Activated B cell treated with CpG ODN at 0.5 μM for 24 hours (primary cell): ENCODE results near the gene CES1. TPM values are rescaled to one million over a fixed set of nuclear protein-coding genes. Genes with fewer than 3 reads are reported as not detected.
"Not testable (repeated sequence)": the region's sequence is repeated elsewhere in the genome, so short reads cannot be mapped to it uniquely, and the experiment has no call there.

Experiments
- ATAC-seq: fragments of 200-7000 bp; cut with Tn5 transposase; one replicate; pipeline ENCODE4 v1.10.0; 2021; ENCODE audit warnings: low read depth, mild to moderate bottlenecking, moderate library complexity
- CTCF ChIA-PET: fragments of 350-600 bp; sonication (Branson Sonifier 250); formaldehyde crosslinking; loops from one replicate; lab custom pipeline; 2021; ENCODE audit warnings: antibody characterized with exemption; lab: Charles Lee
- POLR2A ChIA-PET: fragments of 350-600 bp; sonication (Branson Sonifier 250); formaldehyde crosslinking; loops from one replicate; lab custom pipeline; 2021; ENCODE audit warnings: antibody characterized with exemption; lab: Charles Lee
- DNase-seq: peaks from one replicate; pipeline ENCODE4 v3.0.0; 2022
- H3K27ac Mint-ChIP-seq: one replicate; pipeline ENCODE4 v1.8.0; 2020; ENCODE audit warnings: mixed read lengths
- H3K27me3 Mint-ChIP-seq: one replicate; pipeline ENCODE4 v1.8.0; 2021; ENCODE audit warnings: mixed read lengths
- H3K36me3 Mint-ChIP-seq: one replicate; pipeline ENCODE4 v1.8.0; 2021; ENCODE audit warnings: low read depth, mixed read lengths
- H3K4me1 Mint-ChIP-seq: one replicate; pipeline ENCODE4 v1.8.0; 2021; ENCODE audit warnings: mixed read lengths
- H3K4me3 Mint-ChIP-seq: one replicate; pipeline ENCODE4 v1.8.0; 2020; ENCODE audit warnings: mild to moderate bottlenecking, mixed read lengths
- H3K9me3 Mint-ChIP-seq: one replicate; pipeline ENCODE4 v1.8.0; 2020; ENCODE audit warnings: mixed read lengths
- intact Hi-C: fragments of 100-400 bp; cut with micrococcal nuclease; formaldehyde crosslinking; loops from one replicate; pipeline ENCODE4 v1.15.1; 2024
- total RNA-seq: library from RNA; stranded (reverse); gene quantifications from 2 replicates; pipeline ENCODE4 v1.2.3, GENCODE V29; 2022
- TF ChIP-seq, protein P1 (sequence below): fragments of 200-600 bp; IDR thresholded peaks from one replicate; pipeline ENCODE4 v1.8.0; 2022; ENCODE audit warnings: antibody characterized with exemption, mild to moderate bottlenecking

CES1 gene
- total RNA-seq, 1 donor from 2014 or later: not detected

DNA sequence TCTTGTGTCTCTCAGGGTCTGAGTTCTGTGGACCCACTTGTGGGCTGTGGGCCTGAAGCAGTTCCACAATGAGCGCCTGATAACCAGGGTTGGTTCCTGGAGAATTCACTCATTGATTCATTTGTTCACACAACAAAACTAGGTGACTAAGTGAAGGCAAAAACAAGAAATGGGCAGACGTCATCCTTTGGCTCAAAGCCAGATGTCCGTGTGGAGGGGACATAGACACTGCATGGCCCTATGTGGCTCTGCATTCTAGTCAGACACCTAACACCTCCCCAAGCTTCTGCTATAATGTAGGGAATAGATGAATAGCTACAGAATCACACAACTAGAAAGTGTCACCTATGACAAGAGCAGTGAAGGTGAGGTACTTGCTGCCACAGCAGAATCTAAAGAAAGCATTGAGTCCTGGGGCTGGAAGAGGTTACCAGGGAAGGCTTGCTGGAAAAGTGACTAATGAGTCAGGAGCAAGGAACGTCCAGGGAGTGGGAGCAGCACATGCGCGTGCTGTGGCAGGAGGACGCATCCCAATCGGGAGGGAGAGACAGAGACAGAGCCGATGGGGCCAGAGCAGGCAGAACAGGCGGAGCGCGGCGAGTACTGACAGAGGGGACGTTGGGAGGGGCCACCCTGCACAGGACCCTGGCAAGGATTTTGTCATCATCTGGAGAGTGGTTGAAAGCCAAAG, 58.9 kb downstream of the CES1 start:
- intact Hi-C loops: no loop called here
- ATAC-seq: no peak
- no peak for DNase-seq
- no peak overlapping the region for H3K4me3 Mint-ChIP-seq
- CTCF ChIA-PET: no interaction called here
- POLR2A ChIA-PET: no interaction called here
- TF ChIP-seq, protein P1, sequence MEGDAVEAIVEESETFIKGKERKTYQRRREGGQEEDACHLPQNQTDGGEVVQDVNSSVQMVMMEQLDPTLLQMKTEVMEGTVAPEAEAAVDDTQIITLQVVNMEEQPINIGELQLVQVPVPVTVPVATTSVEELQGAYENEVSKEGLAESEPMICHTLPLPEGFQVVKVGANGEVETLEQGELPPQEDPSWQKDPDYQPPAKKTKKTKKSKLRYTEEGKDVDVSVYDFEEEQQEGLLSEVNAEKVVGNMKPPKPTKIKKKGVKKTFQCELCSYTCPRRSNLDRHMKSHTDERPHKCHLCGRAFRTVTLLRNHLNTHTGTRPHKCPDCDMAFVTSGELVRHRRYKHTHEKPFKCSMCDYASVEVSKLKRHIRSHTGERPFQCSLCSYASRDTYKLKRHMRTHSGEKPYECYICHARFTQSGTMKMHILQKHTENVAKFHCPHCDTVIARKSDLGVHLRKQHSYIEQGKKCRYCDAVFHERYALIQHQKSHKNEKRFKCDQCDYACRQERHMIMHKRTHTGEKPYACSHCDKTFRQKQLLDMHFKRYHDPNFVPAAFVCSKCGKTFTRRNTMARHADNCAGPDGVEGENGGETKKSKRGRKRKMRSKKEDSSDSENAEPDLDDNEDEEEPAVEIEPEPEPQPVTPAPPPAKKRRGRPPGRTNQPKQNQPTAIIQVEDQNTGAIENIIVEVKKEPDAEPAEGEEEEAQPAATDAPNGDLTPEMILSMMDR: no peak
- H3K27me3 Mint-ChIP-seq: no peaks in the 10 kb centered on the region
- H3K27ac Mint-ChIP-seq: no peak overlapping the region
- H3K36me3 Mint-ChIP-seq: no peaks in the 10 kb centered on the region
- no peaks in the 10 kb centered on the region for H3K4me1 Mint-ChIP-seq
- no peaks in the 10 kb centered on the region for H3K9me3 Mint-ChIP-seq

GRCh38 chr16:55765161-55765560, 67.7 kb downstream of the CES1 start:
- TF ChIP-seq, protein P1: no peak
- no peaks in the 10 kb centered on the region for H3K4me1 Mint-ChIP-seq
- ChIA-PET CTCF (no interaction called here), POLR2A (no interaction called here)
- H3K4me3 Mint-ChIP-seq: no peak overlapping the region
- H3K9me3 Mint-ChIP-seq: no peaks in the 10 kb centered on the region
- H3K27me3 Mint-ChIP-seq: peaks cover 3% of the 10 kb centered on the region
- intact Hi-C loops: no loop called here
- no peak overlapping the region for H3K27ac Mint-ChIP-seq
- ATAC-seq (no peak), DNase-seq (no peak)
- no peaks in the 10 kb centered on the region for H3K36me3 Mint-ChIP-seq

GRCh38 chr16:55760310-55761001, 72.4 kb downstream of the CES1 start:
- CTCF ChIA-PET: no interaction called here
- Mint-ChIP-seq H3K4me1 (no peaks in the 10 kb centered on the region), H3K27me3 (peaks cover 11% of the 10 kb centered on the region), H3K9me3 (no peaks in the 10 kb centered on the region), H3K27ac (no peak overlapping the region), H3K4me3 (no peak overlapping the region), H3K36me3 (no peaks in the 10 kb centered on the region)
- POLR2A ChIA-PET: no interaction called here
- ATAC-seq (no peak), DNase-seq (no peak)
- TF ChIP-seq, protein P1: no peak
- intact Hi-C loops: no loop called here

- peaks cover 11% of the 10 kb centered on the region for H3K27me3 Mint-ChIP-seq
- DNase-seq, H3K4me1 Mint-ChIP-seq, H3K4me3 Mint-ChIP-seq, H3K9me3 Mint-ChIP-seq, H3K36me3 Mint-ChIP-seq, intact Hi-C loops, CTCF ChIA-PET, POLR2A ChIA-PET, H3K27ac Mint-ChIP-seq, ATAC-seq: not testable (repeated sequence)
Measured at GRCh38 chr16:55759965-55760309, 73.0 kb downstream of the CES1 start.

- H3K9me3 Mint-ChIP-seq, ATAC-seq, CTCF ChIA-PET, intact Hi-C loops, H3K27ac Mint-ChIP-seq, POLR2A ChIA-PET, DNase-seq, H3K4me3 Mint-ChIP-seq, H3K36me3 Mint-ChIP-seq: not testable (repeated sequence)
- Mint-ChIP-seq H3K27me3 (peaks cover 11% of the 10 kb centered on the region), H3K4me1 (peaks cover 10% of the 10 kb centered on the region)
Measured at GRCh38 chr16:55757595-55758527, 75.0 kb downstream of the CES1 start.

DNA sequence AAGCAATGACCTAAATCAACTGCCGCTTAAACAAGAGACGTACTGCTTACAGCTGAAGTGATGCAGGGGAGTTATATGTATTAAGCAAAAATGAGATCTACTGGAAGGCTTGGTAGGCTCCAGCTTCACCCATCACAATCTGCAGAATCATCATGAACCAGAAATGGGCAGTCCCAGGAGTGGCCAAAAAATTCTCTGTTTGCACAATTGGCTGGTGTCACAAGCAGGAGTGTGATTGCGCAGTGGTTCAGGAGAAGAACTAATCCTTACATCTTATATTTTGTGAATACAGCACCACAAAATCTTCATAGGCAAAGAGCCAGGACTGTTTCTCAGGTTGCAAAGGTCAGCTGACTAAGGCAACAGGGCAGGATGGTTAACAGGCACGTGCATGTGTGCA, 75.9 kb downstream of the CES1 start:
- Mint-ChIP-seq H3K27ac (no peak overlapping the region), H3K4me3 (no peak overlapping the region), H3K4me1 (peaks cover 15% of the 10 kb centered on the region), H3K36me3 (no peaks in the 10 kb centered on the region), H3K9me3 (peaks cover 6% of the 10 kb centered on the region), H3K27me3 (peaks cover 11% of the 10 kb centered on the region)
- TF ChIP-seq, protein P1: no peak
- ChIA-PET POLR2A (no interaction called here), CTCF (no interaction called here)
- intact Hi-C loops: no loop called here
- ATAC-seq (no peak), DNase-seq (no peak)
